Esophagus (tissue), 2 donors: ENCODE measurements around the gene TMED9. TPM values are rescaled to one million over a fixed set of nuclear protein-coding genes. Genes with fewer than 3 reads are reported as not detected.

Source experiments
- H3K27ac ChIP-seq, 2 donors: one replicate each; pipeline ENCODE4 v1.5.1; 2013; ENCODE audit warnings: low read depth in 2 of 2, mild to moderate bottlenecking in 2 of 2, inconsistent platforms in 1 of 2, low read length in 1 of 2, moderate library complexity in 1 of 2
- H3K27me3 ChIP-seq, 2 donors: one replicate each; pipeline ENCODE4 v1.6.1; 2013; ENCODE audit warnings: low read length in 2 of 2, control low read depth in 1 of 2, mild to moderate bottlenecking in 1 of 2; ENCODE audit not compliant: insufficient read depth in 2 of 2, control insufficient read depth in 1 of 2
- H3K36me3 ChIP-seq, 2 donors: one replicate each; pipeline ENCODE4 v1.6.1; 2013; ENCODE audit warnings: low read length in 1 of 2; ENCODE audit not compliant: control insufficient read depth in 2 of 2, insufficient read depth in 2 of 2
- H3K4me1 ChIP-seq, 2 donors: one replicate each; pipeline ENCODE4 v1.6.1; 2013; ENCODE audit warnings: low read length in 1 of 2; ENCODE audit not compliant: control insufficient read depth in 2 of 2, insufficient read depth in 2 of 2
- H3K4me3 ChIP-seq, 2 donors: one replicate each; pipeline ENCODE4 v1.5.1; 2013; ENCODE audit warnings: low read length in 2 of 2, mild to moderate bottlenecking in 2 of 2, low read depth in 1 of 2, moderate library complexity in 1 of 2
- H3K9me3 ChIP-seq, 2 donors: one replicate each; pipeline ENCODE4 v1.6.1; 2013; ENCODE audit warnings: mild to moderate bottlenecking in 2 of 2, low read depth in 1 of 2, low read length in 1 of 2, moderate library complexity in 1 of 2; ENCODE audit not compliant: control insufficient read depth in 2 of 2, insufficient read depth in 1 of 2
- WGBS, 2 donors: extraction: QIAGEN DNeasy Blood & Tissue Kit; methylation state at CpG; one replicate each; pipeline ENCODE4 v1.1.7; 2013; 5-methylcytosine and 5-hydroxymethylcytosine counted together
- polyA plus RNA-seq, 2 donors: library from polyadenylated mRNA; stranded (reverse); fragments of 200-250 nt; gene quantifications; one replicate each; pipeline ENCODE4 v1.2.3, GENCODE V29; 2013
- donor health status: healthy with polysubstance abuse.
- donor health status: Bipolar disorder and iron deficiency.

TMED9 gene
- polyA plus RNA-seq: 100 to 1,000 TPM in 1 of 2 donors, 10 to 100 TPM in 1; 72.8 to 146 TPM

DNA sequence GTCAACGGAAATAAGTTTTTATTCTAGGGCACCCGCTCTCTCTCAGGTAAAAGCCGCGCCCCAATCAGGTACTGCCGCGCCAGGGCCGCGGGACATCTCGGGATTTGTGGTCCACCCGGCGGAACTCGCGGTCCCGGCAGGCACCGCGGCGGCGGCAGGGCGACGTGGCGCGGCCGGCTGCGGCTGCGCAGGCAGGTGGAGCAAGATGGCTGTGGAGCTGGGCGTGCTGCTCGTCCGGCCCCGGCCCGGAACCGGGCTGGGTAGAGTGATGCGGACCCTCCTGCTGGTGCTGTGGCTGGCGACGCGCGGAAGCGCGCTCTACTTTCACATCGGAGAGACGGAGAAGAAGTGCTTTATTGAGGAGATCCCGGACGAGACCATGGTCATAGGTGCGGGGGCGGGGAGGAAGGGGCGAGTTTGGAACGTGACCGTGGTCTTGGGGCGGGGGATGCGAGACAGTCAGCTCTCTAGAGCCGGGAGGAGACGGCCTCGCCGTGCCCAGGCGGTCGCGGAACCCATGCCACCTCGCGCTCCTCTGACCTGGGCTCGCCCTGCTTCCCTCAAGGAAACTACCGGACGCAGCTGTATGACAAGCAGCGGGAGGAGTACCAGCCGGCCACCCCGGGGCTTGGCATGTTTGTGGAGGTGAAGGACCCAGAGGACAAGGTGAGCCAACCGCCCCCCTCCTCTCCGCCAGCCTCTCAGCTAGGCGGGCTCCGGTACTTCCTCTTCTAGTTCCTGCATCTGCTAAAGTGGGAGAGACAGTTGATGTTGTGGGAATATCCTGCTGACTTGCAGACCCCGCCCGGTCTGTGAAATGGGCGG, at the start of gene TMED9:
TSS of gene TMED9 (plus strand) at position 194 of the 825 bp plus-strand sequence. CDS start at position 206, 12 bp downstream.
- peaks cover 19 to 33% of the 10 kb centered on the region in 2 donors for H3K36me3 ChIP-seq
- peaks cover 0 to 3% of the 10 kb centered on the region in 2 donors for H3K4me1 ChIP-seq
- H3K27ac ChIP-seq: peak within 1 kb of the TSS; percentile 76 to 79
- H3K27me3 ChIP-seq: no peaks in the 10 kb centered on the region
- WGBS, 2 donors: 0% methylated on average over 62 to 71 of the region's 71 CpGs
- H3K9me3 ChIP-seq: no peaks in the 10 kb centered on the region
- peak within 1 kb of the TSS; percentile 72 to 95 for H3K4me3 ChIP-seq

DNA sequence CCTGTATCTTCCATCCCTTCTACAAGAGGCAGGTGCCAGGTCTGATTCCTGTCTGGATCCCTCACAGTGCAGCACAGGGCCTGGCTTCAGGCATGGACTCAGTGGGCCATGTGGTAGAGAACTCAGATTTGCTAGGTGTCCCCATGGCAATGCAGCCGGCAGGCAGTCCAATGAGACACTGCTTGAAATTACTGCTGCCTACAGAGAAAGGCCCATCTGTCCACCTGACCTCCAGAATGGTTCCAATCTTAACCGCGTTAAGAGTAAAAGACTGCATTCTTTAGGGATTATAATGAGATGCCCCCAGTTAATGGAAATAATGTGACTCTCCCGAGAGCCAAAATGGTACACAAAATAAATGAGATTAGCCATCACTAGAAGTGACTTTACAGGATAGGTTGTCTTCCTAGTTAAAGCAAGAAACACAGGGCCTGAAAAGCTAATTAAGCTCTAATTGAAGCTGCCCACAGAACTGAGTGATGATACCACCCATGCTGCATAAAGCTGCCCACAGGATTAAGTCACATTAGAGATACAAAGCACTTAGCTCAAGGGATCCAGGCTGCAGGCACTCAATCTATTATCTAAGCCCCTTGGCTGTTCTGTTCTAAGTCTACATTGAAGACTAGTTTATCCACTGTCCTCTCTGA, 49.1 kb upstream of the TMED9 start:
- Histone ChIP-seq H3K27me3 (no peaks in the 10 kb centered on the region), H3K9me3 (no peaks in the 10 kb centered on the region), H3K27ac (no peak overlapping the region), H3K4me1 (peaks cover 0 to 8% of the 10 kb centered on the region in 2 donors), H3K4me3 (no peak overlapping the region), H3K36me3 (peaks cover 0 to 12% of the 10 kb centered on the region in 2 donors)
- WGBS, 2 donors: 92 to 95% methylated on average over 4 of the region's 4 CpGs

DNA sequence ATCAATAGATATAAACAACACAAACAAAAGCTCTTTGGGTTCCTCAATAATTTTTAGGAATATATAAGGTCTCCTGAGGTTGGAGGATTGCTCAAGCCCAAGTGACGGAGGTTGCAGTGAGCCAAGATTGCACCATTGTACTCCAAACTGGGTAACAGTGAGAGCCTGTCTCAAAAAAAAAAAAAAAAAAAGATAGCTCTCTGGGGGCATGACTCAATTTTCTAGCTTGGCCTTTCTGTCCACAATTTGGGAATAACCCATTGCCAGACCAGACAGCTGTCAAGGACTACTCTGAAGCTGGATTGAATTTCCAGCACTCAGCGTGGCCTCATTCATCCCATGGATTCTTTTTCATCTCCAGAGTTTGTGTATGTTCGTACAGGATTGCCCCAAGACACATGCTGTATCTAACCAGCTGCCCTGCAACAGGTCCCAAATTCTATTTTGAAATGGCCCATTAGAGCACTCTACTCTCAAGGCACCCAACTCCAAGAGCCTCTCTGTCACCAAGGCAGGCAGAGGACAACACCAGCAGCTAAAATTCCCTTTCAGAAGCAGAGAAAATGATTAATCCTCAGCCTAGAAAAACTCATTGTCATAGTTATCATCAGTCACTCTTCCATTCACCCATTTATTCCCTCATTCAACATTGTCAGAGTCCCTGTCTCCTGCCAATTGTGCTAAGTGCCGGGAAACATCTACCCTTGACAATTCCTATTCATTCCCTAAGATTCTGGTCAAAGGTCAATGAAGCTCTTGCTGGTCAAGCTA, 46.3 kb upstream of the TMED9 start:
- Histone ChIP-seq H3K27me3 (no peaks in the 10 kb centered on the region), H3K9me3 (no peaks in the 10 kb centered on the region), H3K4me1 (peaks cover 0 to 4% of the 10 kb centered on the region in 2 donors), H3K4me3 (no peak overlapping the region), H3K36me3 (peaks cover 0 to 2% of the 10 kb centered on the region in 2 donors), H3K27ac (peak overlapping the region; percentile 65 to 86)
- 42 to 63% methylated on average over 4 of the region's 4 CpGs for WGBS, 2 donors

DNA sequence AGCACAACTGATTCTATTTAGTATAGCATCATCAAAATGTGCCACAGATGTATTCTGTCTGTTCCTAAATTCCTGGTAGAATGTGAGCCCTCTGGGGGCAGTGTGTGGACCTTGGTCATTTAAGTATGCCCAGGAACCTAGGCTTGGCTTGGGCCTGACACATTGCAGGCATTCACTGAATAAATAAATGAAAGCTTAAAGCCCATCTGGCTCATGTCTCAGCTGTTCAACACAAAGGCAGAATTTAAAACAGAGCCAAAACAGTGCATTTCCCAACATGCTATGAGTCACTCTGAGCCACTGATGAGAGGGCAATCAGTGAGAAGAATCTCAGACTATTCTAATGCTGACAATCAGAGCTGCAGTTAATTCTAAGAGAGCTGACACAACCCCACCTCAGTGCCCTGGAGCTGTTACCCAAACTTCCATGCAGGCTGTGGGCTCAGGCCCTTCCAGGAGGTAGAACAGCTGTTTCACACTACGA, 45.7 kb upstream of the TMED9 start:
- peaks cover 0 to 4% of the 10 kb centered on the region in 2 donors for H3K4me1 ChIP-seq
- H3K9me3 ChIP-seq: no peaks in the 10 kb centered on the region
- peak overlapping the region; percentile 65 to 86 for H3K27ac ChIP-seq
- WGBS, 2 donors: 38 to 41% methylated on average over 1 of the region's 1 CpG
- peaks cover 0 to 2% of the 10 kb centered on the region in 2 donors for H3K36me3 ChIP-seq
- H3K27me3 ChIP-seq: no peaks in the 10 kb centered on the region
- no peak overlapping the region for H3K4me3 ChIP-seq

DNA sequence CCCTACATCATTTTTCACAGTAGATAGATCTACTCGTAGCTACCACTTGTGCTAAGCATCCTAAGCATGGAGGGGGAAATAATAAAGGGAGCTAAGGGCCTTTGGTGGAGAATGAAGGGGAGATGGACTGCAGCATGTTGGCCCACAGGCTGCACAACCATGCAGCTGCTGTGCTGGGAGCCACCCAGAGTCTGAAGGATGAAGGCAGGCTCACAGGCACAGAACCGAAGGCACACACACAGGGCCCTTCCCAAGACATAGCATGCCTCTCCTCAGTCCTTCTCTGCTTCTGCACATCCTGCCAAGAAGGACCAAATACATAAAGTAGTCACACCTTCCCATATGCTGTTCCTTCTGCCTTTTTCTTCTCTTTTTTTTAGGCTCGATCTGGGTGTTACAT, 44.3 kb upstream of the TMED9 start:
- WGBS, 2 donors: 63% methylated on average over 3 of the region's 3 CpGs
- peaks cover 0 to 5% of the 10 kb centered on the region in 2 donors for H3K36me3 ChIP-seq
- H3K4me1 ChIP-seq: peaks cover 0 to 4% of the 10 kb centered on the region in 2 donors
- peak overlapping the region in 1 of 2 donors; percentile 44 for H3K27ac ChIP-seq
- no peak overlapping the region for H3K4me3 ChIP-seq
- no peaks in the 10 kb centered on the region for H3K9me3 ChIP-seq
- H3K27me3 ChIP-seq: no peaks in the 10 kb centered on the region

DNA sequence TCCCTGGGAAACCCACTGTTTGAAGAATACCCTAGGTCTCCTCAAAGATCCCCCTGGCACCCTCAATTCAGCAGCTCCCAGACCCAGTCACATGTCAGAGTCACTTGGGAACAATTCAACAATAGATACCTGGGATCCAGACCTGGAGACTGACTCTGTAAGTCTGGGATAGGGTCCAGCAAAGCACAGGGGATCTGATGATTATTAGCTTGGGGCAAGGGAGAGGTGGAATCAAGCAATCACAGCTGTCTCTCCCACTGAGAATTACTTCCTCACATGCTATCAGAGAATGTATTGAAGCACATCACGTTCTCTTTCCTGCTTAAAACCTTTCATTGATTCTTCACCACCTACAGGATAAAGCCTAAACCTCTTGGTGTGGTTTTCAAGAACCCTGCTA, 43.5 kb upstream of the TMED9 start:
- H3K4me3 ChIP-seq: no peak overlapping the region

DNA sequence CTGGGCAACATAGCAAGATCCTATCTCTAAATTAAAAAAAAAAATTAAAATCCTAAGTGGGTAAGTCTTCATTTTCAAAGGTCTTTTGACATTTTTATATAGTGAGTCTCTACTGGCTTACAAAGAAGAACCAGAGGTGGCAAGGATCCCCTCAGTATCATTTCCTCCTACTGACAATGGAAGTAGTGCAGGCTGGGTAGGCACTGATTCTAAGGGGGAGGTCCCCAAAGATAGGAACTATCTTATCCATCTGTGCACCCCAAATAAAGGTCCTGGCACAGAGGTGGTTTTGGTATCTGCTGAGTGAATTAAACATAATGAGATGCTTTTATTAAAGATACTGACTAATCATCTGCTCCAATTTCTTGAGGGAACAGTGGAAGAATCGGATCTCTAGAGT, 41.9 kb upstream of the TMED9 start:
- no peaks in the 10 kb centered on the region for H3K27me3 ChIP-seq
- peaks cover 4 to 13% of the 10 kb centered on the region in 2 donors for H3K4me1 ChIP-seq
- H3K27ac ChIP-seq: no peak overlapping the region
- peaks cover 0 to 5% of the 10 kb centered on the region in 2 donors for H3K36me3 ChIP-seq
- no peaks in the 10 kb centered on the region for H3K9me3 ChIP-seq
- 81 to 87% methylated on average over 1 of the region's 1 CpG for WGBS, 2 donors
- no peak overlapping the region for H3K4me3 ChIP-seq

More for the DNA sequence above, 43.5 kb upstream of the TMED9 start:
- Histone ChIP-seq H3K27ac (no peak overlapping the region), H3K36me3 (peaks cover 0 to 5% of the 10 kb centered on the region in 2 donors), H3K9me3 (no peaks in the 10 kb centered on the region), H3K27me3 (no peaks in the 10 kb centered on the region), H3K4me1 (peaks cover 4 to 10% of the 10 kb centered on the region in 2 donors)
- WGBS, 2 donors: 41 to 60% methylated on average over 1 of the region's 1 CpG

DNA sequence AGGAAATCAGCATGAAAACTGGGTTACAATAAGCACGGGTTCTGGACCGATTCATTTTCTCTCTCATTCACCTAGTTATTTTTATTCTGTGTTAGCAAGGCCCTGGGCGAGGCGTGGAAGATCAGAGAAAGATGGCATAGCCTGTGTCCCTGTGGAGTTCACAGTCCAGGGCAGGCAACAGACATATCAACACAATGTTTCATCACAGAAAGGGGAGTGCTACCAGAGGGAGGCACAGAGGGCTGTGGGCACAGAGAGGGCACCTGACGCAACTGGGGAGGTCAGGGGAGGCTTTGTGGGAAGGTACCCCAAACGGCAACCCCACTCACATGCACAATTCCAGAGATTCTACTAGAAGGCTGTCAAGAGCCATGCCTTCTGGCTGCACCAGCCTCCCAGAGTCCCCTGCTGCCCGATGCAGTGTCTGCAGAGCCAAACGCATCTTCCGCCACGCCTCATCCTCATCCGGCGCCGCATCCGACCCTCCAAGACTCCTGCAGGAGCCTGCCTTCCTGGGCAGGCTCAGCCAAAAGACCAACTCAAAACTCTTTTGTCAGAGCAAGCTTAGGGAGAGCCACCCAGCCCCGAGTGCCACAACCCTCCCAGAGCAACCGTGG, 39.1 kb upstream of the TMED9 start:
- Histone ChIP-seq H3K36me3 (peaks cover 0 to 5% of the 10 kb centered on the region in 2 donors), H3K4me1 (peaks cover 4 to 10% of the 10 kb centered on the region in 2 donors), H3K9me3 (no peaks in the 10 kb centered on the region), H3K27me3 (no peaks in the 10 kb centered on the region), H3K27ac (peak overlapping the region; percentile 89 to 90), H3K4me3 (peak overlapping the region; percentile 82 to 88)
- 37 to 38% methylated on average over 16 of the region's 16 CpGs for WGBS, 2 donors
